WTC11 (cell line): ENCODE measurements around the gene EDC4. TPM values are rescaled to one million over a fixed set of nuclear protein-coding genes. Genes with fewer than 3 reads are reported as not detected.

Experiments used
- ATAC-seq: fragments of 200-7000 bp; cut with Tn5 transposase; 2 replicates; pipeline ENCODE4 v1.10.0; 2021; ENCODE audit warnings: mild to moderate bottlenecking, moderate library complexity
- CTCF ChIA-PET: fragments of 300-600 bp; sonication (Branson Sonifier 250); formaldehyde crosslinking; loops from one replicate; lab custom pipeline; 2021; ENCODE audit warnings: antibody characterized with exemption; lab: Charles Lee
- POLR2A ChIA-PET: fragments of 350-600 bp; sonication (Branson Sonifier 250); formaldehyde crosslinking; loops from one replicate; lab custom pipeline; 2021; ENCODE audit warnings: antibody characterized with exemption; lab: Charles Lee
- DNase-seq: peaks from one replicate; pipeline ENCODE4 v3.0.0; 2021; ENCODE audit warnings: low spot score
- H3K27ac Mint-ChIP-seq: 2 replicates; pipeline ENCODE4 v1.8.0; 2021; ENCODE audit warnings: mixed read lengths
- H3K27me3 Mint-ChIP-seq: 2 replicates; pipeline ENCODE4 v1.8.0; 2021; ENCODE audit warnings: low read depth, mild to moderate bottlenecking, moderate library complexity, mixed read lengths
- H3K36me3 Mint-ChIP-seq: 2 replicates; pipeline ENCODE4 v1.8.0; 2021; ENCODE audit warnings: mixed read lengths
- H3K4me1 Mint-ChIP-seq: 2 replicates; pipeline ENCODE4 v1.8.0; 2022; ENCODE audit warnings: mixed read lengths
- H3K4me3 Mint-ChIP-seq: 2 replicates; pipeline ENCODE4 v1.8.0; 2021; ENCODE audit warnings: mild to moderate bottlenecking, moderate library complexity, mixed read lengths
- H3K9me3 Mint-ChIP-seq: 2 replicates; pipeline ENCODE4 v1.8.0; 2021; ENCODE audit warnings: mixed read lengths
- AR ChIP-seq: fragments of 250-450 bp; sonication (Bioruptor Pico); IDR thresholded peaks from 2 replicates; pipeline ENCODE4 v1.9.0; 2021; ENCODE audit warnings: mild to moderate bottlenecking
- ATF1 ChIP-seq: sonication (generic); formaldehyde crosslinking; IDR thresholded peaks from 2 replicates; pipeline ENCODE4 v1.8.1; 2023; ENCODE audit warnings: mild to moderate bottlenecking, moderate library complexity, missing genetic modification reagents
- ATF3 ChIP-seq: sonication (generic); formaldehyde crosslinking; conservative IDR thresholded peaks from 2 replicates; pipeline ENCODE4 v1.8.1; 2022; ENCODE audit warnings: mild to moderate bottlenecking, missing genetic modification reagents
- CREB1 ChIP-seq: sonication (generic); formaldehyde crosslinking; IDR thresholded peaks from 2 replicates; pipeline ENCODE4 v1.8.0; 2023; ENCODE audit warnings: mild to moderate bottlenecking, missing genetic modification reagents
- CREM ChIP-seq: sonication (generic); formaldehyde crosslinking; IDR thresholded peaks from 2 replicates; pipeline ENCODE4 v1.8.1; 2022; ENCODE audit warnings: mild to moderate bottlenecking, missing genetic modification reagents, moderate library complexity
- EMX1 ChIP-seq: fragments of 250-450 bp; sonication (Bioruptor Pico); IDR thresholded peaks from 2 replicates; pipeline ENCODE4 v1.8.0; 2021; ENCODE audit warnings: mild to moderate bottlenecking
- ESRRA ChIP-seq: sonication (generic); formaldehyde crosslinking; IDR thresholded peaks from 2 replicates; pipeline ENCODE4 v1.8.1; 2022; ENCODE audit warnings: mild to moderate bottlenecking, missing genetic modification reagents, borderline replicate concordance
- FOXP1 ChIP-seq: sonication (generic); formaldehyde crosslinking; IDR thresholded peaks from 2 replicates; pipeline ENCODE4 v1.8.0; 2022; ENCODE audit warnings: missing genetic modification reagents, mild to moderate bottlenecking, moderate library complexity, borderline replicate concordance
- GRHL2 ChIP-seq: fragments of 250-450 bp; sonication (Bioruptor Pico); IDR thresholded peaks from 2 replicates; pipeline ENCODE4 v1.8.0; 2022; ENCODE audit warnings: mild to moderate bottlenecking, moderate library complexity; ENCODE audit not compliant: insufficient replicate concordance, severe bottlenecking
- IRF1 ChIP-seq: sonication (generic); formaldehyde crosslinking; IDR thresholded peaks from 2 replicates; pipeline ENCODE4 v1.8.0; 2023; ENCODE audit warnings: missing genetic modification reagents
- IRF2 ChIP-seq: sonication (generic); formaldehyde crosslinking; IDR thresholded peaks from 2 replicates; pipeline ENCODE4 v1.8.0; 2022; ENCODE audit warnings: low read depth, missing genetic modification reagents, borderline replicate concordance
- MYBL2 ChIP-seq: sonication (generic); formaldehyde crosslinking; IDR thresholded peaks from 2 replicates; pipeline ENCODE4 v1.8.1; 2023; ENCODE audit warnings: mild to moderate bottlenecking, moderate library complexity, missing genetic modification reagents
- NR1H2 ChIP-seq: sonication (generic); formaldehyde crosslinking; IDR thresholded peaks from 2 replicates; pipeline ENCODE4 v1.9.0; 2021; ENCODE audit warnings: mild to moderate bottlenecking, moderate library complexity, missing genetic modification reagents
- PREB ChIP-seq: sonication (generic); formaldehyde crosslinking; IDR thresholded peaks from 2 replicates; pipeline ENCODE4 v1.8.1; 2022; ENCODE audit warnings: mild to moderate bottlenecking, missing genetic modification reagents, moderate library complexity, borderline replicate concordance
- TEAD4 ChIP-seq: sonication (generic); formaldehyde crosslinking; IDR thresholded peaks from 2 replicates; pipeline ENCODE4 v1.8.0; 2022; ENCODE audit warnings: mild to moderate bottlenecking, missing genetic modification reagents
- ZBTB21 ChIP-seq: sonication (generic); formaldehyde crosslinking; IDR thresholded peaks from 2 replicates; pipeline ENCODE4 v1.8.1; 2023; ENCODE audit warnings: mild to moderate bottlenecking, missing genetic modification reagents, borderline replicate concordance
- ZNF121 ChIP-seq: sonication (generic); formaldehyde crosslinking; IDR thresholded peaks from 2 replicates; pipeline ENCODE4 v1.8.0; 2023; ENCODE audit warnings: missing genetic modification reagents
- ZNF232 ChIP-seq: sonication (generic); formaldehyde crosslinking; IDR thresholded peaks from 2 replicates; pipeline ENCODE4 v1.8.0; 2022; ENCODE audit warnings: mild to moderate bottlenecking, missing genetic modification reagents
- ZNF416 ChIP-seq: fragments of 250-450 bp; sonication (Bioruptor Pico); IDR thresholded peaks from 2 replicates; pipeline ENCODE4 v1.9.0; 2021; ENCODE audit warnings: mild to moderate bottlenecking, inconsistent platforms
- ZSCAN18 ChIP-seq: fragments of 250-450 bp; sonication (Bioruptor Pico); IDR thresholded peaks from 2 replicates; pipeline ENCODE4 v2.1.2; 2022; ENCODE audit warnings: mild to moderate bottlenecking, moderate library complexity
- total RNA-seq: library from RNA; stranded (reverse); gene quantifications from 3 replicates; pipeline ENCODE4 v1.2.3, GENCODE V29; 2021

Gene EDC4
- total RNA-seq, 1 experiment from 2014 or later, result 83.7 TPM

- CTCF ChIA-PET, result interaction anchor here (0.6 to 1.4 kb wide), 5 partner anchors 26 to 235 kb away, joined by 3 to 7 read pairs (median 4); no protein-coding TSS in a partner anchor
These were observed 36.3 kb downstream of the EDC4 start for GRCh38 chr16:67909056-67909742.

More at GRCh38 chr16:67909056-67909742, 36.3 kb downstream of the EDC4 start:
- Mint-ChIP-seq H3K9me3 (no peaks in the 10 kb centered on the region), H3K4me3 (no peak overlapping the region), H3K27me3 (no peaks in the 10 kb centered on the region), H3K27ac (no peak overlapping the region), H3K36me3 (peaks cover 17% of the 10 kb centered on the region), H3K4me1 (peaks cover 6% of the 10 kb centered on the region)
- ATAC-seq, result no peak
- POLR2A ChIA-PET, result no interaction called here
- TF ChIP-seq CREM (CRISPR knock-in tag) (no peak), MYBL2 (CRISPR knock-in tag) (no peak), ATF3 (CRISPR knock-in tag) (no peak), TEAD4 (CRISPR knock-in tag) (no peak), ZNF121 (CRISPR knock-in tag) (no peak), ZNF416 (CRISPR knock-in tag) (no peak), FOXP1 (CRISPR knock-in tag) (no peak), GRHL2 (CRISPR knock-in tag) (no peak), IRF2 (no peak), PREB (CRISPR knock-in tag) (no peak), ZNF232 (CRISPR knock-in tag) (no peak), ATF1 (no peak), ESRRA (CRISPR knock-in tag) (no peak), ZSCAN18 (no peak), EMX1 (CRISPR knock-in tag) (no peak), AR (CRISPR knock-in tag) (no peak), IRF1 (CRISPR knock-in tag) (no peak), NR1H2 (CRISPR knock-in tag) (no peak), CREB1 (CRISPR knock-in tag) (no peak), ZBTB21 (CRISPR knock-in tag) (no peak)
- no peak for DNase-seq
